OCI-LY3 (cell line): ENCODE data around the gene RANBP1.

Source experiments
- H2AFZ ChIP-seq: fragments of 200-600, 300-600 bp; shearing (Covaris generic); 2 replicates; pipeline ENCODE4 v1.6.0; 2014; ENCODE audit warnings: antibody characterized with exemption, low read depth, low read length
- H3K27ac ChIP-seq: fragments of 200-600, 300-600 bp; sonication (generic); 2 replicates; pipeline ENCODE4 v1.5.1; 2014; ENCODE audit warnings: mild to moderate bottlenecking, low read length, moderate library complexity, mixed read lengths
- H3K27me3 ChIP-seq: fragments of 200-600, 300-600 bp; sonication (generic); 2 replicates; pipeline ENCODE4 v1.6.1; 2014; ENCODE audit warnings: low read depth, low read length, mixed read lengths
- H3K36me3 ChIP-seq: fragments of 200-600, 300-600 bp; sonication (generic); replicated peaks from 2 replicates; pipeline ENCODE3; 2014; ENCODE audit warnings: low read depth, low read length, mixed read lengths
- H3K4me1 ChIP-seq: fragments of 300-600, 200-600 bp; sonication (generic); 2 replicates; pipeline ENCODE4 v1.6.1; 2014; ENCODE audit warnings: low read length, mixed read lengths
- H3K4me2 ChIP-seq: fragments of 200-600, 300-600 bp; sonication (generic); 2 replicates; pipeline ENCODE4 v1.6.1; 2014; ENCODE audit warnings: low read length, mixed read lengths
- H3K4me3 ChIP-seq: fragments of 300-600, 200-600 bp; sonication (generic); 2 replicates; pipeline ENCODE4 v1.5.1; 2014; ENCODE audit warnings: antibody characterized with exemption, mild to moderate bottlenecking, low read length, moderate library complexity
- H3K79me2 ChIP-seq: fragments of 300-600, 200-600 bp; shearing (Covaris generic); 2 replicates; pipeline ENCODE4 v1.6.1; 2014; ENCODE audit warnings: mild to moderate bottlenecking, low read length, mixed read lengths
- H3K9ac ChIP-seq: fragments of 300-600, 200-600 bp; shearing (Covaris generic); 2 replicates; pipeline ENCODE4 v1.6.0; 2014; ENCODE audit warnings: mild to moderate bottlenecking, low read length, moderate library complexity
- H3K9me3 ChIP-seq: fragments of 200-600, 300-600 bp; shearing (Covaris generic); 2 replicates; pipeline ENCODE4 v1.6.1; 2014; ENCODE audit warnings: low read length, mixed read lengths; ENCODE audit not compliant: insufficient read depth
- H4K20me1 ChIP-seq: fragments of 200-600, 300-600 bp; sonication (generic); 2 replicates; pipeline ENCODE4 v1.6.1; 2016; ENCODE audit warnings: low read length, mixed read lengths; ENCODE audit not compliant: insufficient read depth
- CTCF ChIP-seq: fragments of 200-600, 300-600 bp; sonication (generic); IDR thresholded peaks from 2 replicates; pipeline ENCODE4 v1.5.1; 2014; ENCODE audit warnings: antibody characterized with exemption, low read length, low read depth
- EZH2phosphoT487 ChIP-seq: fragments of 200-600 bp; shearing (Covaris generic); IDR thresholded peaks from 2 replicates; pipeline ENCODE4 v1.6.1; 2018; ENCODE audit warnings: antibody characterized with exemption, mixed run types, low read depth

RANBP1 gene

GRCh38 chr22:20138417-20138738 is 22.5 kb downstream of the RANBP1 start:
- TF ChIP-seq CTCF: no peak
- no peak for TF ChIP-seq EZH2phosphoT487
- Histone ChIP-seq H3K36me3 (no peaks in the 10 kb centered on the region), H3K4me1 (no peaks in the 10 kb centered on the region), H3K79me2 (peaks cover 37% of the 10 kb centered on the region), H4K20me1 (peaks cover 28% of the 10 kb centered on the region), H3K4me2 (no peak overlapping the region), H3K27ac (no peak overlapping the region), H3K9me3 (no peaks in the 10 kb centered on the region), H3K4me3 (no peak overlapping the region), H3K27me3 (no peaks in the 10 kb centered on the region), H3K9ac (no peak overlapping the region), H2AFZ (no peak overlapping the region)

- Histone ChIP-seq H2AFZ (no peak overlapping the region), H3K4me1 (no peaks in the 10 kb centered on the region), H3K27me3 (no peaks in the 10 kb centered on the region), H3K4me2 (no peak overlapping the region), H3K27ac (no peak overlapping the region), H3K79me2 (peaks cover 34% of the 10 kb centered on the region), H3K9ac (no peak overlapping the region), H3K36me3 (no peaks in the 10 kb centered on the region), H4K20me1 (peaks cover 28% of the 10 kb centered on the region), H3K4me3 (no peak overlapping the region), H3K9me3 (no peaks in the 10 kb centered on the region)
- TF ChIP-seq CTCF: no peak
- TF ChIP-seq EZH2phosphoT487: no peak
Observed at GRCh38 chr22:20138868-20139267, 23.0 kb downstream of the RANBP1 start.

GRCh38 chr22:20139391-20140106 is 23.6 kb downstream of the RANBP1 start:
- Histone ChIP-seq H3K9me3 (no peaks in the 10 kb centered on the region), H3K27me3 (no peaks in the 10 kb centered on the region), H3K4me3 (no peak overlapping the region), H2AFZ (no peak overlapping the region), H3K4me2 (no peak overlapping the region), H3K79me2 (peaks cover 27% of the 10 kb centered on the region), H3K4me1 (no peaks in the 10 kb centered on the region), H3K27ac (no peak overlapping the region), H3K9ac (no peak overlapping the region), H4K20me1 (peaks cover 24% of the 10 kb centered on the region), H3K36me3 (no peaks in the 10 kb centered on the region)
- no peak for TF ChIP-seq EZH2phosphoT487
- no peak for TF ChIP-seq CTCF

GRCh38 chr22:20140107-20140445 is 24.2 kb downstream of the RANBP1 start:
- Histone ChIP-seq H3K27ac (no peak overlapping the region), H3K4me1 (no peaks in the 10 kb centered on the region), H4K20me1 (peaks cover 22% of the 10 kb centered on the region), H3K9me3 (no peaks in the 10 kb centered on the region), H3K79me2 (peaks cover 25% of the 10 kb centered on the region), H3K4me3 (no peak overlapping the region), H3K4me2 (no peak overlapping the region), H3K27me3 (no peaks in the 10 kb centered on the region), H2AFZ (no peak overlapping the region), H3K9ac (no peak overlapping the region), H3K36me3 (no peaks in the 10 kb centered on the region)
- TF ChIP-seq CTCF: no peak
- TF ChIP-seq EZH2phosphoT487: no peak
